PC-3 (cell line): ENCODE measurements around the gene TAT. TPM values are rescaled to one million over a fixed set of nuclear protein-coding genes. Genes with fewer than 3 reads are reported as not detected.

ENCODE experiments used
- ATAC-seq: fragments of 200-7000 bp; cut with Tn5 transposase; 2 replicates; pipeline ENCODE4 v1.9.1; 2020; ENCODE audit warnings: mild to moderate bottlenecking, moderate library complexity
- BruUV-seq: library from RNA; stranded (reverse); fragments of 400-500 nt; replicated peaks from 2 replicates; lab custom pipeline; 2021; lab: Mats Ljungman, UMichigan
- CTCF ChIA-PET: fragments of 300-600 bp; sonication (Branson Sonifier 250); formaldehyde crosslinking; loops from one replicate; lab custom pipeline; 2022; ENCODE audit warnings: antibody characterized with exemption; lab: Charles Lee
- POLR2A ChIA-PET: fragments of 300-600 bp; sonication (Branson Sonifier 250); formaldehyde crosslinking; loops from one replicate; lab custom pipeline; 2022; ENCODE audit warnings: antibody characterized with exemption; ENCODE audit not compliant: unreplicated experiment; lab: Charles Lee
- DNase-seq: peaks from one replicate; pipeline ENCODE4 v3.0.0-alpha.2; 2015
- H2AFZ ChIP-seq: fragments of 300-600 bp; sonication (generic); 2 replicates; pipeline ENCODE4 v1.6.0; 2016; ENCODE audit warnings: antibody characterized with exemption, low read length
- H3F3A ChIP-seq: fragments of 300-600 bp; sonication (generic); one replicate; pipeline ENCODE4 v1.6.0; 2017; ENCODE audit warnings: antibody characterized with exemption, low read length, control low read depth, mild to moderate bottlenecking; ENCODE audit not compliant: unreplicated experiment
- H3K27ac ChIP-seq: fragments of 300-600 bp; sonication (generic); 2 replicates; pipeline ENCODE4 v1.5.1; 2016; ENCODE audit warnings: mild to moderate bottlenecking, low read length
- H3K27me3 ChIP-seq: fragments of 300-600 bp; sonication (generic); 2 replicates; pipeline ENCODE4 v1.6.1; 2016; ENCODE audit warnings: low read length, mixed read lengths
- H3K36me3 ChIP-seq: fragments of 300-600 bp; sonication (generic); 2 replicates; pipeline ENCODE4 v1.6.1; 2016; ENCODE audit warnings: low read depth, mixed run types, low read length, mixed read lengths
- H3K4me1 ChIP-seq: fragments of 300-600 bp; sonication (generic); 2 replicates; pipeline ENCODE4 v1.5.1; 2016; ENCODE audit warnings: low read length; ENCODE audit not compliant: insufficient read depth
- H3K4me2 ChIP-seq: fragments of 300-600 bp; sonication (generic); 2 replicates; pipeline ENCODE4 v1.6.0; 2016; ENCODE audit warnings: low read length
- H3K4me3 ChIP-seq: fragments of 300-600 bp; sonication (generic); 2 replicates; pipeline ENCODE4 v1.5.1; 2016; ENCODE audit warnings: mild to moderate bottlenecking, low read length, mixed read lengths
- H3K79me2 ChIP-seq: fragments of 300-600 bp; sonication (generic); 2 replicates; pipeline ENCODE4 v1.6.1; 2017; ENCODE audit warnings: low read length, mixed read lengths
- H3K9ac ChIP-seq: fragments of 300-600 bp; sonication (generic); 2 replicates; pipeline ENCODE4 v1.6.0; 2016; ENCODE audit warnings: mild to moderate bottlenecking, low read length
- H3K9me2 ChIP-seq: fragments of 300-600 bp; sonication (generic); replicated peaks from 2 replicates; pipeline ENCODE4 v1.6.1; 2016; ENCODE audit warnings: mixed run types, low read length, mixed read lengths
- H3K9me3 ChIP-seq: fragments of 300-600 bp; sonication (generic); 2 replicates; pipeline ENCODE4 v1.6.1; 2016; ENCODE audit warnings: low read length, mixed read lengths
- H4K20me1 ChIP-seq: fragments of 300-600 bp; sonication (generic); 2 replicates; pipeline ENCODE4 v1.6.1; 2016; ENCODE audit warnings: low read length, mixed read lengths
- EZH2 ChIP-seq: fragments of 300-600 bp; sonication (generic); IDR thresholded peaks from one replicate; pipeline ENCODE4 v1.6.1; 2017; ENCODE audit warnings: antibody characterized with exemption, mild to moderate bottlenecking, low read length; ENCODE audit not compliant: unreplicated experiment
- EZH2phosphoT487 ChIP-seq: fragments of 300-600 bp; sonication (generic); IDR thresholded peaks from 2 replicates; pipeline ENCODE4 v1.6.1; 2018; ENCODE audit warnings: mild to moderate bottlenecking, antibody characterized with exemption, low read length, borderline replicate concordance
- intact Hi-C: fragments of 100-400 bp; cut with micrococcal nuclease; formaldehyde crosslinking; loops from 2 replicates; pipeline ENCODE4 v1.9.0; 2023
- total RNA-seq: library from RNA; depleted of rRNA; stranded (reverse); fragments of >200 nt; gene quantifications from 2 replicates; pipeline ENCODE4 v1.2.3, GENCODE V29; 2014
- TF ChIP-seq, protein P1 (sequence below): fragments of 300-600 bp; sonication (generic); conservative IDR thresholded peaks from 2 replicates; pipeline ENCODE4 v1.5.1; 2017; ENCODE audit warnings: antibody characterized with exemption, low read depth, mild to moderate bottlenecking, low read length

Gene TAT
- total RNA-seq, 1 experiment from 2014 or later: not detected

GRCh38 chr16:71569621-71570020, 7.3 kb downstream of the TAT start:
- Histone ChIP-seq H3K36me3 (no peaks in the 10 kb centered on the region), H3K79me2 (no peaks in the 10 kb centered on the region), H3K4me3 (no peak overlapping the region), H3K9me3 (no peaks in the 10 kb centered on the region), H3F3A (no peaks in the 10 kb centered on the region), H2AFZ (no peak overlapping the region), H3K27ac (no peak overlapping the region), H3K4me2 (no peak overlapping the region), H4K20me1 (no peaks in the 10 kb centered on the region), H3K4me1 (peaks cover 8% of the 10 kb centered on the region; the same call in 1 of the 2 replicates), H3K27me3 (no peaks in the 10 kb centered on the region), H3K9ac (no peak overlapping the region), H3K9me2 (no peaks in the 10 kb centered on the region)
- DNase-seq: no peak
- no peak for ATAC-seq
- TF ChIP-seq EZH2: no peak
- TF ChIP-seq, protein P1, sequence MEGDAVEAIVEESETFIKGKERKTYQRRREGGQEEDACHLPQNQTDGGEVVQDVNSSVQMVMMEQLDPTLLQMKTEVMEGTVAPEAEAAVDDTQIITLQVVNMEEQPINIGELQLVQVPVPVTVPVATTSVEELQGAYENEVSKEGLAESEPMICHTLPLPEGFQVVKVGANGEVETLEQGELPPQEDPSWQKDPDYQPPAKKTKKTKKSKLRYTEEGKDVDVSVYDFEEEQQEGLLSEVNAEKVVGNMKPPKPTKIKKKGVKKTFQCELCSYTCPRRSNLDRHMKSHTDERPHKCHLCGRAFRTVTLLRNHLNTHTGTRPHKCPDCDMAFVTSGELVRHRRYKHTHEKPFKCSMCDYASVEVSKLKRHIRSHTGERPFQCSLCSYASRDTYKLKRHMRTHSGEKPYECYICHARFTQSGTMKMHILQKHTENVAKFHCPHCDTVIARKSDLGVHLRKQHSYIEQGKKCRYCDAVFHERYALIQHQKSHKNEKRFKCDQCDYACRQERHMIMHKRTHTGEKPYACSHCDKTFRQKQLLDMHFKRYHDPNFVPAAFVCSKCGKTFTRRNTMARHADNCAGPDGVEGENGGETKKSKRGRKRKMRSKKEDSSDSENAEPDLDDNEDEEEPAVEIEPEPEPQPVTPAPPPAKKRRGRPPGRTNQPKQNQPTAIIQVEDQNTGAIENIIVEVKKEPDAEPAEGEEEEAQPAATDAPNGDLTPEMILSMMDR: no peak
- TF ChIP-seq EZH2phosphoT487: no peak
- intact Hi-C loops: no loop called here
- POLR2A ChIA-PET: no interaction called here
- no TSS peak for BruUV-seq
- CTCF ChIA-PET: no interaction called here

- Histone ChIP-seq H3K79me2 (no peaks in the 10 kb centered on the region), H3K9me3 (no peaks in the 10 kb centered on the region), H3K4me1 (peaks cover 11% of the 10 kb centered on the region), H3K27ac (no peak overlapping the region), H3K4me2 (no peak overlapping the region), H2AFZ (no peak overlapping the region), H3K9ac (no peak overlapping the region), H3K4me3 (no peak overlapping the region), H3K9me2 (no peaks in the 10 kb centered on the region), H3K27me3 (no peaks in the 10 kb centered on the region), H4K20me1 (no peaks in the 10 kb centered on the region), H3F3A (no peaks in the 10 kb centered on the region), H3K36me3 (no peaks in the 10 kb centered on the region)
- no peak for DNase-seq
- intact Hi-C loops: no loop called here
- ChIA-PET POLR2A (no interaction called here), CTCF (no interaction called here)
- no TSS peak for BruUV-seq
- ATAC-seq: no peak
- TF ChIP-seq EZH2phosphoT487: no peak
- no peak for TF ChIP-seq EZH2
- TF ChIP-seq, protein P1: no peak
Measured at GRCh38 chr16:71568551-71568950, 8.3 kb downstream of the TAT start.

DNA sequence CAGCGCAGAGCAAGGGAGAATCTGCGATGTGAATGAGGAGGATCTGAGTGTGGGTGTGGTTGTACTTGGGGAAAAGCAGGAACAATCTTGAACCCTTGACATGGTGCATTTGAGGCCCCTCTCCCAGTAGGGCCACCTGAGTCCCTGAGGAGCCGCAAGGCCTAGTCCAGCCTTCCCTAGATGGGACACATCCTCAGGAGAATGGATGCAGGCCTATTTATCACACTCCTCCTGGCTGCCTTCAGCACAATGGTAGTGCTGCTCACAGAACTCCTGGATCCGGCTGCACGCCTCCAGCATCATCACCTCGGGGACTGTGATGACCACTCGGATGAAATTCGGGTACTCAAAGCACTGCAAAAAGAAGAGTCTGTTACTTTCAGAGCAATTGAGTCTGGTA, 9.0 kb downstream of the TAT start:
- Histone ChIP-seq H3K9me2 (no peaks in the 10 kb centered on the region), H3K27me3 (no peaks in the 10 kb centered on the region), H3K79me2 (no peaks in the 10 kb centered on the region), H4K20me1 (no peaks in the 10 kb centered on the region), H3K4me3 (no peak overlapping the region), H3K9ac (no peak overlapping the region), H3F3A (no peaks in the 10 kb centered on the region), H3K9me3 (no peaks in the 10 kb centered on the region), H3K4me2 (no peak overlapping the region), H3K4me1 (peaks cover 11% of the 10 kb centered on the region), H3K36me3 (no peaks in the 10 kb centered on the region), H3K27ac (no peak overlapping the region), H2AFZ (no peak overlapping the region)
- DNase-seq: no peak
- ChIA-PET CTCF (no interaction called here), POLR2A (no interaction called here)
- intact Hi-C loops: no loop called here
- TF ChIP-seq, protein P1: no peak
- TF ChIP-seq EZH2phosphoT487 (no peak), EZH2 (no peak)
- BruUV-seq: no TSS peak
- no peak for ATAC-seq
